ENCODE results near the gene PHF21A. TPM values are rescaled to one million over a fixed set of nuclear protein-coding genes. Genes with fewer than 3 reads are reported as not detected.
"Not testable (repeated sequence)": the region's sequence is repeated elsewhere in the genome, so short reads cannot be mapped to it uniquely, and the experiment has no call there.

Gene PHF21A
- total RNA-seq, 2 experiments from 2014 or later = 37.8 to 38.4 TPM

GRCh38 chr11:45917286-45917622 is 204.0 kb downstream of the PHF21A start:
- peak; percentile 38 for DNase-seq
- Mint-ChIP-seq H3K4me3 (peak overlapping the region; percentile 93), H3K4me1 (peaks cover 43% of the 10 kb centered on the region), H3K9me3 (no peaks in the 10 kb centered on the region), H3K27me3 (peaks cover 6% of the 10 kb centered on the region), H3K27ac (peak overlapping the region; percentile 99), H3K36me3 (ENCODE audit: low read depth) (peaks cover 17% of the 10 kb centered on the region)
- ChIA-PET POLR2A (no interaction called here), CTCF (interaction anchor here (0.6 to 1.8 kb wide), 2 partner anchors 10 to 971 kb away, joined by 3 read pairs; partner anchors contain the start of gene FREY1)

DNA sequence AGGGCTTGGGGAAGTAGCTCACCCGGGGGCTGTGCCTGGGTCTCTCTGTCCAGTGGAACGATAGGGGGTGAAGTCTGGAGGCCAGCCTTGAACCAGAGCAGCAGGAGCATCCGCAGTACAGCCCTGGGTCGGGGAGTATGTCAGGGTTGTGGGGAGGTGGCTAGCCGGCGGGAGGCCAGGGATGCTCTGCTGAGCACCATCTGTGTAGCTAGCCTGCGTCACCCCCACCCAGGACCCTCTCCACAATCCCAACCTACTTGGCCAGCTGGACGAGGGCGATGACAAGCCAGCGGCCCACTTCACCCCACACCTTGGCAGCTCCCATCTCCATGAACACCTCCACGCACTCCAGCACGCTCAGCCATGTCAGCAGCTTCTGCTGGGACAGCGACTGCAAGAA is 205.8 kb downstream of the PHF21A start:
- peaks cover 40% of the 10 kb centered on the region for H3K4me1 Mint-ChIP-seq
- no peak overlapping the region for H3K4me3 Mint-ChIP-seq
- H3K27me3 Mint-ChIP-seq = no peaks in the 10 kb centered on the region
- no peaks in the 10 kb centered on the region for H3K9me3 Mint-ChIP-seq
- CTCF ChIA-PET = no interaction called here
- POLR2A ChIA-PET = no interaction called here
- DNase-seq = no peak
- no peak overlapping the region for H3K27ac Mint-ChIP-seq
- peaks cover 22% of the 10 kb centered on the region for H3K36me3 Mint-ChIP-seq (ENCODE audit: low read depth)

GRCh38 chr11:45913942-45914635 is 207.2 kb downstream of the PHF21A start:
- Mint-ChIP-seq H3K36me3 (ENCODE audit: low read depth) (peaks cover 22% of the 10 kb centered on the region), H3K4me3 (no peak overlapping the region), H3K27ac (no peak overlapping the region), H3K9me3 (no peaks in the 10 kb centered on the region), H3K27me3 (no peaks in the 10 kb centered on the region), H3K4me1 (peaks cover 29% of the 10 kb centered on the region)
- POLR2A ChIA-PET = no interaction called here
- DNase-seq = no peak
- CTCF ChIA-PET = interaction anchor here (1.1 kb wide), 1 partner anchor 13 kb away, joined by 3 read pairs; no protein-coding TSS in a partner anchor

GRCh38 chr11:45913514-45913913 is 207.7 kb downstream of the PHF21A start:
- no peak for DNase-seq
- H3K9me3 Mint-ChIP-seq = no peaks in the 10 kb centered on the region
- H3K4me3 Mint-ChIP-seq = no peak overlapping the region
- H3K4me1 Mint-ChIP-seq = peaks cover 23% of the 10 kb centered on the region
- H3K27ac Mint-ChIP-seq = no peak overlapping the region
- H3K27me3 Mint-ChIP-seq = no peaks in the 10 kb centered on the region
- H3K36me3 Mint-ChIP-seq (ENCODE audit: low read depth) = peaks cover 22% of the 10 kb centered on the region
- POLR2A ChIA-PET = no interaction called here
- CTCF ChIA-PET = interaction anchor here (0.9 to 1.4 kb wide), 3 partner anchors 13 to 26 kb away, joined by 3 read pairs; no protein-coding TSS in a partner anchor

DNA sequence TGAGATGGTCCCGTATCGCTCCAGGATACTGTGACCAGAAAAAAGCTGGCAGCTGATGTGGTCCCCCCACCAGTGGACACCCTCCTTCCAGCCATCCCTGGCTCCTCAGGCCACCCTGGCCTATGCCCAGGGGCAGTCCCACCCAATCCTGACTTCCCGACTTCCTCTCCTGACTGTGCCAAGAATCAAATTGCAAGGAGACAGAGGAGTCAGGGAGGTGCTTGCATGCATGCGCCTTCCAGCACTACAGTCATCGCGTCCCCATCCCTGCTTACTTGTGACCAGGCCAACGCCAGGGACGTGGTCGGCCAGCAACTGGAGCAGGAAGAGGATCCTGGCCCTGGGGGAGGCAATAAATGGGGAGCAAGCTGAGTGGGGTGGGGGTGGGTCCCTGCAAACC is 210.6 kb downstream of the PHF21A start:
- no peaks in the 10 kb centered on the region for H3K9me3 Mint-ChIP-seq
- no peaks in the 10 kb centered on the region for H3K27me3 Mint-ChIP-seq
- no peak overlapping the region for H3K4me3 Mint-ChIP-seq
- DNase-seq = no peak
- H3K36me3 Mint-ChIP-seq (ENCODE audit: low read depth) = peaks cover 20% of the 10 kb centered on the region
- ChIA-PET POLR2A (no interaction called here), CTCF (no interaction called here)
- peaks cover 8% of the 10 kb centered on the region for H3K4me1 Mint-ChIP-seq
- H3K27ac Mint-ChIP-seq = no peak overlapping the region

GRCh38 chr11:45909594-45910475 is 211.4 kb downstream of the PHF21A start:
- ChIA-PET CTCF (no interaction called here), POLR2A (no interaction called here)
- no peak for DNase-seq
- Mint-ChIP-seq H3K27ac (no peak overlapping the region), H3K36me3 (ENCODE audit: low read depth) (peaks cover 15% of the 10 kb centered on the region), H3K4me3 (no peak overlapping the region), H3K27me3 (no peaks in the 10 kb centered on the region), H3K9me3 (no peaks in the 10 kb centered on the region), H3K4me1 (peaks cover 5% of the 10 kb centered on the region)

DNA sequence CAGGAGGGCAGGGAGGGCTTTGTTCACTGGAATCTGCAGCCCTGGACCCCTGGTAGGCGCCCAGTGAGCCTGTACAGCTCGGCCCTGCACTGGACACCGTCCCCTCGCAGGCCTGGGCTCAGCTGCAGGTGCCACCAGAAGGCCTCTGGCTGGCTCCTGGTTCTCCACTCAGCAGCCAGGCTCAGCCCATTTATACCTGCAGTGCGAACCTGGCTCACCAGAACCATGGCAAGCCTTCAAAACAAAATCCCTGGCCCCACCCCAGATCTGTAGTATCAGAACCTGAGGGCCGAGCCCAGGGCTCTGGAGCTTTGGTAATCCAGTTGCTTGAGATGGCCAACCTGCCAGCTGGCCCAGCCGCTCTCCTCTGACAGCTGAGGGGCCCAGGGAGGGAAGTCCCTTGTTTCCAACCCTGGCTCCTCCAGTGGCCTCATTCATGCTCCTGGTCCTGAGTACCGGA is 213.3 kb downstream of the PHF21A start:
- H3K9me3 Mint-ChIP-seq = no peaks in the 10 kb centered on the region
- H3K27me3 Mint-ChIP-seq = no peaks in the 10 kb centered on the region
- peaks cover 7% of the 10 kb centered on the region for H3K36me3 Mint-ChIP-seq (ENCODE audit: low read depth)
- H3K27ac Mint-ChIP-seq = no peak overlapping the region
- peaks cover 5% of the 10 kb centered on the region for H3K4me1 Mint-ChIP-seq
- no peak for DNase-seq
- no peak overlapping the region for H3K4me3 Mint-ChIP-seq
- POLR2A ChIA-PET = no interaction called here
- CTCF ChIA-PET = interaction anchor here (1.2 kb wide), 1 partner anchor 9 kb away, joined by 3 read pairs; the partner anchor contains the start of gene PEX16

- Mint-ChIP-seq H3K27ac (peak within 1 kb of the TSS; percentile 62), H3K4me1 (peaks cover 5% of the 10 kb centered on the region), H3K27me3 (no peaks in the 10 kb centered on the region), H3K9me3 (no peaks in the 10 kb centered on the region), H3K4me3 (no peak within 1 kb of the TSS), H3K36me3 (ENCODE audit: low read depth) (peaks cover 7% of the 10 kb centered on the region)
- DNase-seq = no peak
- CTCF ChIA-PET = interaction anchor here (1.2 kb wide), 1 partner anchor 10 kb away, joined by 3 read pairs; the partner anchor contains the start of gene PEX16
- POLR2A ChIA-PET = no interaction called here
These were observed 214.2 kb downstream of the PHF21A start, which contains the start of gene FREY1 for GRCh38 chr11:45906965-45907611. TSS of gene FREY1 (minus strand) at chr11:45907271. CDS start at chr11:45907245, 26 bp downstream.

DNA sequence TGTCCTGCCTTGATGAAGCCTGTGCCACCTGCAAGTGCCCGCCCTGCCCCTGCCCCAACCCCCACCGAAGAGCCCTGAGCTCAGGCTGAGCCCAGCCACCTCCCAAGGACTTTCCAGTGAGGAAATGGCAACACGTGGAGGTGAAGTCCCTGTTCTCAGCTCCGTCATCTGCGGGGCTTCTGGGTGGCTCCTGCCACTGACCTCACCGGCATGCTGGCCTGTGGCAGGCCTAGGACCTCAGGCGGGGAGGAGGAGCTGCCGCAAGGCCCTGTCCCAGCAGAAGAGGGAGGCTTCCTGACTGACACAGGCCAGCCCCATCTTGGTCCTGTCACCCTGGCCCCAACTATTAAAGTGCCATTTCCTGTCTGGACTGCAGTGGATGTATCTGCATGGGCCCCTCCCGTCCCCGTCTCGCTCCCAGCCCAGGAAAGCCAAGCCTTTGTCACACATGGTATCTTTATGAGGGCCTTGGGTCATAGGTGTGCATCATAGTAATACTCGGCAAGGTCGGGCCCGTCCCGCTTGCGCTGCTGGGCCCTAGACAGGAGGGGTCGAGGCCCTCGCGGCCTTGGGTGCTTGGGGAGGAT is 215.1 kb downstream of the PHF21A start:
- peaks cover 5% of the 10 kb centered on the region for H3K36me3 Mint-ChIP-seq (ENCODE audit: low read depth)
- ChIA-PET CTCF (interaction anchor here (0.6 to 1.1 kb wide), 3 partner anchors 13 to 105 kb away, joined by 3 to 5 read pairs (median 3); no protein-coding TSS in a partner anchor), POLR2A (no interaction called here)

GRCh38 chr11:45905576-45905975 is 215.7 kb downstream of the PHF21A start:
- H3K4me3 Mint-ChIP-seq; H3K36me3 Mint-ChIP-seq (ENCODE audit: low read depth); H3K4me1 Mint-ChIP-seq; POLR2A ChIA-PET; H3K27ac Mint-ChIP-seq; DNase-seq; H3K9me3 Mint-ChIP-seq: not testable (repeated sequence)
- CTCF ChIA-PET = interaction anchor here (1.0 to 1.1 kb wide), 2 partner anchors 13 to 21 kb away, joined by 3 to 5 read pairs; no protein-coding TSS in a partner anchor
- H3K27me3 Mint-ChIP-seq = peaks cover 15% of the 10 kb centered on the region

More for the DNA sequence above, 215.1 kb downstream of the PHF21A start:
- Mint-ChIP-seq H3K27ac (peak overlapping the region; percentile 62), H3K4me1 (peaks cover 5% of the 10 kb centered on the region), H3K27me3 (peaks cover 8% of the 10 kb centered on the region), H3K9me3 (no peaks in the 10 kb centered on the region), H3K4me3 (no peak overlapping the region)
- DNase-seq = no peak

DNA sequence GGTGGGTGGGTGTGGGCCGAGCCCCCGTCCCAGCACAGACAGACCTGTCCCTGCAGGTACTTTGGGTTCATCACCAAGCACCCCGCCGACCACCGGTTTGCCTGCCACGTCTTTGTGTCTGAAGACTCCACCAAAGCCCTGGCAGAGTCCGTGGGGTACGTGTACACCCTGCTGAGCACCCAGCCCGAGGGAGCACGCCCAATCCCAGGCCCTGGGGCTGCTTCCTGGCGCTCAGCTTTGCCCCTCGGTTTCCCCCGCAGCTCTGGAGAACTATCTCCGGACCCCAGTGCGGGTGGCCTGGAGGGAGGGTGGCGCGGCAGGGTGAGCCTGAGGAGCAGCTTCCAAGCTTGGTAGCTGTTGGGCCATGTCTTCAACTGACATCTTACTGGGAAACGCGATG is 216.2 kb downstream of the PHF21A start:
- Mint-ChIP-seq H3K9me3 (no peaks in the 10 kb centered on the region), H3K36me3 (ENCODE audit: low read depth) (no peaks in the 10 kb centered on the region), H3K4me3 (no peak overlapping the region), H3K27ac (no peak overlapping the region), H3K4me1 (peaks cover 9% of the 10 kb centered on the region), H3K27me3 (peaks cover 17% of the 10 kb centered on the region)
- ChIA-PET POLR2A (no interaction called here), CTCF (interaction anchor here (0.6 to 1.0 kb wide), 2 partner anchors 12 to 995 kb away, joined by 3 read pairs; no protein-coding TSS in a partner anchor)
- DNase-seq = no peak

DNA sequence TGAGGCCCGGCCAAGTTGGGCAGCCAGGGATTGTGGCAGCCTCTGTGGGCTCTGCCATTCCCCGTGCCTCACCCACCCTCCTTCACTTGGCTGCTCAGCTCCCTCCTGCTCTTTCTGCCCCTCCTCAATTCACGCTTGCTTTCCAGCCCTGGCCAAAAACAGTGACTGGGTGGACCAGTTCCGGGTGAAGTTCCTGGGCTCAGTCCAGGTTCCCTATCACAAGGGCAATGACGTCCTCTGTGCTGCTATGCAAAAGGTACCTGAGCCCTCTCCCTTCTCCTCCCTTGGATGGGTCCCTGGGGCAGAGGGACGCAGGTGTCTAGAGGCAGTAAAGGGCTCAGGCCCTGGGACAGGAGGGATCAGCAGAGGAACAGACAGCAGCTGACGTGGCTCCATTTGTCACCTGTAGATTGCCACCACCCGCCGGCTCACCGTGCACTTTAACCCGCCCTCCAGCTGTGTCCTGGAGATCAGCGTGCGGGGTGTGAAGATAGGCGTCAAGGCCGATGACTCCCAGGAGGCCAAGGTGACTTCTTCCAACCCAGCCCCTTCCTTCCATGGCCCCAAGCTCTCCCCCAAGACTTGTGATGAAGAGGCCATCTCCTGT is 216.8 kb downstream of the PHF21A start:
- H3K27ac Mint-ChIP-seq = no peak overlapping the region
- H3K27me3 Mint-ChIP-seq = peaks cover 17% of the 10 kb centered on the region
- ChIA-PET CTCF (interaction anchor here (0.6 kb wide), 1 partner anchor 996 kb away, joined by 3 read pairs; no protein-coding TSS in a partner anchor), POLR2A (no interaction called here)
- peaks cover 9% of the 10 kb centered on the region for H3K4me1 Mint-ChIP-seq
- H3K4me3 Mint-ChIP-seq = no peak overlapping the region
- H3K9me3 Mint-ChIP-seq = no peaks in the 10 kb centered on the region
- DNase-seq = no peak
- no peaks in the 10 kb centered on the region for H3K36me3 Mint-ChIP-seq (ENCODE audit: low read depth)
